ENCODE measurements around the gene BZW2. TPM values are rescaled to one million over a fixed set of nuclear protein-coding genes. Genes with fewer than 3 reads are reported as not detected.

BZW2 gene
- total RNA-seq, 4 donors from 2014 or later = 86.6 to 145 (median 123) TPM

GRCh38 chr7:16741676-16742075 lies 95.7 kb downstream of the BZW2 start:
- in situ Hi-C loops (cut with MboI; ENCODE audit: low sequenced_read_pairs in 4 of 4) = no loop called here

GRCh38 chr7:16742547-16742946 lies 96.6 kb downstream of the BZW2 start:
- H3K9me3 ChIP-seq = no peaks in the 10 kb centered on the region
- DNase-seq = no peak
- H3K27ac ChIP-seq = peak overlapping the region in 2 of 4 donors; percentile 33 to 51
- no peak for TF ChIP-seq POLR2A (IDR thresholded peaks at IDR 0.05)
- TF ChIP-seq CTCF (IDR thresholded peaks at IDR 0.05 in 4 of 5, conservative IDR thresholded peaks at IDR 0.05 in 1 of 5) = no peak
- no peak overlapping the region for H3K4me3 ChIP-seq
- no peaks in the 10 kb centered on the region for H3K27me3 ChIP-seq
- no peaks in the 10 kb centered on the region for H3K36me3 ChIP-seq
- peaks cover 0 to 4% of the 10 kb centered on the region in 2 donors for H3K4me1 ChIP-seq
- intact Hi-C loops (cut with DNase I; ENCODE audit: low total_unique reads) = no loop called here
- in situ Hi-C loops (cut with MboI; ENCODE audit: low sequenced_read_pairs in 4 of 4) = no loop called here
- ATAC-seq = no peak

More at GRCh38 chr7:16741676-16742075, 95.7 kb downstream of the BZW2 start:
- DNase-seq (no peak), ATAC-seq (no peak)
- H3K27ac ChIP-seq = peak overlapping the region in 3 of 4 donors; percentile 24 to 51 (median 24)
- H3K9me3 ChIP-seq = no peaks in the 10 kb centered on the region
- H3K4me3 ChIP-seq = no peak overlapping the region
- no peaks in the 10 kb centered on the region for H3K4me1 ChIP-seq
- TF ChIP-seq POLR2A (IDR thresholded peaks at IDR 0.05) = no peak
- H3K27me3 ChIP-seq = no peaks in the 10 kb centered on the region
- intact Hi-C loops (cut with DNase I; ENCODE audit: low total_unique reads) = no loop called here
- no peaks in the 10 kb centered on the region for H3K36me3 ChIP-seq

- Histone ChIP-seq H3K36me3 (no peaks in the 10 kb centered on the region), H3K27ac (peak overlapping the region in 3 of 4 donors; percentile 51 to 55 (median 52)), H3K4me3 (no peak overlapping the region), H3K27me3 (no peaks in the 10 kb centered on the region), H3K9me3 (no peaks in the 10 kb centered on the region), H3K4me1 (peaks cover 0 to 4% of the 10 kb centered on the region in 2 donors)
- peak in 1 of 2 donors; percentile 26 for ATAC-seq
- TF ChIP-seq POLR2A (IDR thresholded peaks at IDR 0.05) (no peak), CTCF (IDR thresholded peaks at IDR 0.05 in 4 of 5, conservative IDR thresholded peaks at IDR 0.05 in 1 of 5) (no peak)
- in situ Hi-C loops (cut with MboI; ENCODE audit: low sequenced_read_pairs in 4 of 4) = no loop called here
- no peak for DNase-seq
- intact Hi-C loops (cut with DNase I; ENCODE audit: low total_unique reads) = no loop called here
Measured at GRCh38 chr7:16743236-16743635, 97.3 kb downstream of the BZW2 start.

- ATAC-seq (no peak), DNase-seq (no peak)
- Histone ChIP-seq H3K27ac (peak overlapping the region in 3 of 4 donors; percentile 51 to 55 (median 52)), H3K4me1 (peaks cover 0 to 4% of the 10 kb centered on the region in 2 donors), H3K27me3 (no peaks in the 10 kb centered on the region), H3K4me3 (no peak overlapping the region), H3K9me3 (no peaks in the 10 kb centered on the region), H3K36me3 (no peaks in the 10 kb centered on the region)
- intact Hi-C loops (cut with DNase I; ENCODE audit: low total_unique reads) (no loop called here), in situ Hi-C loops (cut with MboI; ENCODE audit: low sequenced_read_pairs in 4 of 4) (no loop called here)
- TF ChIP-seq POLR2A (IDR thresholded peaks at IDR 0.05) = no peak
- no peak for TF ChIP-seq CTCF (IDR thresholded peaks at IDR 0.05 in 4 of 5, conservative IDR thresholded peaks at IDR 0.05 in 1 of 5)
Measured at GRCh38 chr7:16744518-16745250, 98.7 kb downstream of the BZW2 start.

- in situ Hi-C loops (cut with MboI; ENCODE audit: low sequenced_read_pairs in 4 of 4) = no loop called here
- Histone ChIP-seq H3K4me1 (peaks cover 0 to 4% of the 10 kb centered on the region in 2 donors), H3K9me3 (no peaks in the 10 kb centered on the region), H3K36me3 (no peaks in the 10 kb centered on the region), H3K27me3 (no peaks in the 10 kb centered on the region), H3K4me3 (no peak overlapping the region), H3K27ac (no peak overlapping the region)
- DNase-seq (no peak), ATAC-seq (no peak)
- no peak for TF ChIP-seq CTCF (IDR thresholded peaks at IDR 0.05 in 4 of 5, conservative IDR thresholded peaks at IDR 0.05 in 1 of 5)
- TF ChIP-seq POLR2A (IDR thresholded peaks at IDR 0.05) = no peak
- intact Hi-C loops (cut with DNase I; ENCODE audit: low total_unique reads) = no loop called here
Measured at GRCh38 chr7:16745645-16746044, 99.7 kb downstream of the BZW2 start.
